PC-3 (cell line): ENCODE results near the gene NOD1.

Source experiments
- CTCF ChIP-seq: fragments of 300-600 bp; sonication (generic); conservative IDR thresholded peaks from 2 replicates; pipeline ENCODE4 v1.5.1; 2017; ENCODE audit warnings: antibody characterized with exemption, low read depth, mild to moderate bottlenecking, low read length
- EZH2 ChIP-seq: fragments of 300-600 bp; sonication (generic); IDR thresholded peaks from one replicate; pipeline ENCODE4 v1.6.1; 2017; ENCODE audit warnings: antibody characterized with exemption, mild to moderate bottlenecking, low read length; ENCODE audit not compliant: unreplicated experiment

GRCh38 chr7:30470163-30470770, 8.3 kb downstream of the NOD1 start:
- no peak for TF ChIP-seq CTCF
- no peak for TF ChIP-seq EZH2
